ENCODE data around the gene TTC7B.

Gene TTC7B

GRCh38 chr14:90587252-90587910 is 228.8 kb downstream of the TTC7B start:
- no peak for DNase-seq

- DNase-seq, result no peak
These were observed 231.1 kb downstream of the TTC7B start for GRCh38 chr14:90585106-90585505.

GRCh38 chr14:90583916-90584605 is 232.2 kb downstream of the TTC7B start:
- DNase-seq, result no peak

- DNase-seq, result no peak
These were observed 232.8 kb downstream of the TTC7B start for GRCh38 chr14:90583427-90583826.

GRCh38 chr14:90582166-90582565 is 234.1 kb downstream of the TTC7B start:
- DNase-seq, result no peak

- DNase-seq, result no peak
These were observed 234.5 kb downstream of the TTC7B start for GRCh38 chr14:90581745-90582144.

GRCh38 chr14:90580377-90581335 is 235.6 kb downstream of the TTC7B start:
- DNase-seq, result no peak

GRCh38 chr14:90579816-90580215 is 236.4 kb downstream of the TTC7B start:
- no peak for DNase-seq

- no peak for DNase-seq
These were observed 237.1 kb downstream of the TTC7B start for GRCh38 chr14:90579088-90579487.

- no peak for DNase-seq
These were observed 237.8 kb downstream of the TTC7B start for GRCh38 chr14:90578283-90578985.

GRCh38 chr14:90577661-90578282 is 238.5 kb downstream of the TTC7B start:
- no peak for DNase-seq

GRCh38 chr14:90576981-90577660 is 239.1 kb downstream of the TTC7B start:
- no peak for DNase-seq

GRCh38 chr14:90576581-90576980 is 239.6 kb downstream of the TTC7B start:
- no peak for DNase-seq

- DNase-seq, result no peak
These were observed 240.4 kb downstream of the TTC7B start for GRCh38 chr14:90575781-90576180.

GRCh38 chr14:90575336-90575735 is 240.9 kb downstream of the TTC7B start:
- DNase-seq, result no peak

- no peak for DNase-seq
These were observed 241.8 kb downstream of the TTC7B start for GRCh38 chr14:90574188-90575131.

- no peak for DNase-seq
These were observed 242.7 kb downstream of the TTC7B start for GRCh38 chr14:90573385-90574105.

- no peak for DNase-seq
These were observed 243.6 kb downstream of the TTC7B start for GRCh38 chr14:90572441-90573150.
